Activated CD8-positive, alpha-beta memory T cell treated with anti-CD3 and anti-CD28 coated beads, Interleukin-2, amount 10 ng/mL, durations not matched to agents 7 days and 5 days (primary cell): ENCODE data around the gene SLC11A1. TPM values are rescaled to one million over a fixed set of nuclear protein-coding genes. Genes with fewer than 3 reads are reported as not detected.

Source experiments
- ATAC-seq: fragments of 150-1000 bp; cut with Tn5 transposase; one replicate; pipeline ENCODE4 v1.10.0; 2021; ENCODE audit warnings: moderate library complexity
- CTCF ChIA-PET: fragments of 350-600 bp; sonication (Branson Sonifier 250); formaldehyde crosslinking; loops from one replicate; lab custom pipeline; 2021; ENCODE audit warnings: antibody characterized with exemption; lab: Charles Lee
- DNase-seq: peaks from one replicate; pipeline ENCODE4 v3.0.0-alpha.2; 2020
- H3K27ac Mint-ChIP-seq: one replicate; pipeline ENCODE4 v1.8.0; 2021; ENCODE audit warnings: mild to moderate bottlenecking, mixed read lengths
- H3K27me3 Mint-ChIP-seq: one replicate; pipeline ENCODE4 v1.8.0; 2021; ENCODE audit warnings: mixed read lengths
- H3K36me3 Mint-ChIP-seq: one replicate; pipeline ENCODE4 v1.8.0; 2021; ENCODE audit warnings: mild to moderate bottlenecking, mixed read lengths
- H3K4me1 Mint-ChIP-seq: one replicate; pipeline ENCODE4 v1.8.0; 2021; ENCODE audit warnings: mixed read lengths
- H3K4me3 Mint-ChIP-seq: one replicate; pipeline ENCODE4 v1.8.0; 2021; ENCODE audit warnings: mild to moderate bottlenecking, moderate library complexity, mixed read lengths
- H3K9me3 Mint-ChIP-seq: one replicate; pipeline ENCODE4 v1.8.0; 2022; ENCODE audit warnings: low read depth, mixed read lengths
- total RNA-seq, 2 experiments: library from RNA; stranded (reverse); gene quantifications; one replicate each; pipeline ENCODE4 v1.2.3, GENCODE V29; 2021

The SLC11A1 gene
- total RNA-seq, 2 experiments from 2014 or later: 0.18 to 0.35 TPM

DNA sequence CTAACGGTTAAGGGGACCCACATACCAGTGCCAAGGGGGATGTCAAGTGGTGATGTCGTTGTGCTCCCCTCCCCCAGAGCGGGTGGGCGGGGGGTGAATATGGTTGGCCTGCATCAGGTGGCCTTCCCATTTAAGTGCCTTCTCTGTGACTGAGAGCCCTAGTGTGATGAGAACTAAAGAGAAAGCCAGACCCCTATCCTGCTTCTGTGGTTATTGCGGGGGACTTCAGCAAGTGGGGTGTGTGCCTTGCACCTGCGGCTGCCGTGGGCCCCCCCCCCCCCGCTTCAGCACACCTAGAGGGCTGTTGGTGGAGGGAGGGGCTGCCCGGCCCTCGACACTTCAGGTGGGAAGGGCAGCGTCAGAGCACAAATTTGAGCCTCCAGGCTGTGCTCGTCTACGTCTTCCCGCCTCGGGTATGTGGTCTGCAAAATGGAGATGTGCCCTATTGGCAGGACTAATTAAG is 23.7 kb downstream of the SLC11A1 start:
- H3K4me1 Mint-ChIP-seq: peaks cover 60% of the 10 kb centered on the region
- CTCF ChIA-PET: interaction anchor here (1.1 to 4.5 kb wide), 5 partner anchors 10 to 162 kb away, joined by 4 to 35 read pairs (median 5); partner anchors contain the start of gene USP37
- peak; percentile 71 for DNase-seq

GRCh38 chr2:218406209-218406948 is 24.3 kb downstream of the SLC11A1 start:
- no peaks in the 10 kb centered on the region for H3K27me3 Mint-ChIP-seq
- ATAC-seq (peak; percentile 91), DNase-seq (peak; percentile 97)
- H3K9me3 Mint-ChIP-seq: no peaks in the 10 kb centered on the region
- peak overlapping the region; percentile 65 for H3K4me3 Mint-ChIP-seq
- H3K27ac Mint-ChIP-seq: peak overlapping the region; percentile 89
- CTCF ChIA-PET: interaction anchor here (1.0 to 4.5 kb wide), 12 partner anchors 11 to 253 kb away, joined by 3 to 35 read pairs (median 4); partner anchors contain the start of genes BCS1L, CATIP, USP37 and ZNF142
- peaks cover 14% of the 10 kb centered on the region for H3K36me3 Mint-ChIP-seq
- H3K4me1 Mint-ChIP-seq: peaks cover 60% of the 10 kb centered on the region

More for the DNA sequence above, 23.7 kb downstream of the SLC11A1 start:
- H3K27me3 Mint-ChIP-seq: no peaks in the 10 kb centered on the region
- peak overlapping the region; percentile 88 for H3K27ac Mint-ChIP-seq
- H3K36me3 Mint-ChIP-seq: peaks cover 17% of the 10 kb centered on the region
- H3K4me3 Mint-ChIP-seq: peak overlapping the region; percentile 65
- no peaks in the 10 kb centered on the region for H3K9me3 Mint-ChIP-seq
- ATAC-seq: peak; percentile 45

GRCh38 chr2:218406949-218407618 is 25.0 kb downstream of the SLC11A1 start:
- Mint-ChIP-seq H3K27me3 (no peaks in the 10 kb centered on the region), H3K9me3 (no peaks in the 10 kb centered on the region), H3K4me1 (peaks cover 54% of the 10 kb centered on the region), H3K27ac (peak overlapping the region; percentile 89), H3K36me3 (peaks cover 14% of the 10 kb centered on the region), H3K4me3 (peak overlapping the region; percentile 65)
- CTCF ChIA-PET: interaction anchor here (1.0 to 4.5 kb wide), 9 partner anchors 11 to 252 kb away, joined by 3 to 35 read pairs (median 4); partner anchors contain the start of genes BCS1L, CATIP and ZNF142
- ATAC-seq (peak; percentile 3), DNase-seq (peak; percentile 73)

DNA sequence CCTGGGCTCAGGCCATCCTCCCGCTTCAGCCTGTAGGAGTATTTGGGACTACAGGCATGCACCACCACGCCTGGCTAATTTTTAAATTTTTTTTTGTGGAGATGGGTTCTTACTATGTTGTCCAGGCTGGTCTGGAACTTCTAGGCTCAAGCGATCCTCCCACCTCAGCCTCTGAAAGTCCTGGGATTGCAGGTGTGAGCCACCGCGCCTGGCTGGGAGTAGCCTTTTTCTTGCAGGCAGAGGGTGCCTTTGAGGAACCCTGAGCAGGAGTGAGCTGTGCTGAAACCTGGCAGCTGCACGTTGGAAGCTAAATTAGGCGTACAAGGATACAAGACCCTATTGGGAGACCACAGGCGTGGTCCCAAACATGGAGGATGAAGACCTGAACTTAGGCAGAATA is 25.6 kb downstream of the SLC11A1 start:
- ATAC-seq: no peak

GRCh38 chr2:218418321-218418716 is 36.2 kb downstream of the SLC11A1 start:
- ATAC-seq: no peak
- H3K27ac Mint-ChIP-seq: no peak overlapping the region
- no peaks in the 10 kb centered on the region for H3K4me1 Mint-ChIP-seq
- no peaks in the 10 kb centered on the region for H3K9me3 Mint-ChIP-seq
- no peak overlapping the region for H3K4me3 Mint-ChIP-seq
- no peak for DNase-seq
- no peaks in the 10 kb centered on the region for H3K27me3 Mint-ChIP-seq
- CTCF ChIA-PET: no interaction called here
- H3K36me3 Mint-ChIP-seq: no peaks in the 10 kb centered on the region

More for the DNA sequence above, 25.6 kb downstream of the SLC11A1 start:
- H3K4me1 Mint-ChIP-seq: peaks cover 49% of the 10 kb centered on the region
- no peaks in the 10 kb centered on the region for H3K27me3 Mint-ChIP-seq
- no peak overlapping the region for H3K4me3 Mint-ChIP-seq
- H3K27ac Mint-ChIP-seq: no peak overlapping the region
- CTCF ChIA-PET: interaction anchor here (1.1 to 4.5 kb wide), 2 partner anchors 12 to 15 kb away, joined by 4 to 35 read pairs; no protein-coding TSS in a partner anchor
- H3K9me3 Mint-ChIP-seq: no peaks in the 10 kb centered on the region
- H3K36me3 Mint-ChIP-seq: peaks cover 14% of the 10 kb centered on the region
- no peak for DNase-seq

GRCh38 chr2:218418717-218419458 is 36.8 kb downstream of the SLC11A1 start, which contains the start of gene VIL1:
Gene VIL1 (plus strand): TSS chr2:218419123. CDS start chr2:218423779, 4,656 bp downstream.
- Mint-ChIP-seq H3K36me3 (no peaks in the 10 kb centered on the region), H3K4me1 (no peaks in the 10 kb centered on the region), H3K4me3 (no peak within 1 kb of the TSS), H3K9me3 (no peaks in the 10 kb centered on the region), H3K27me3 (no peaks in the 10 kb centered on the region), H3K27ac (no peak within 1 kb of the TSS)
- CTCF ChIA-PET: no interaction called here
- no peak for DNase-seq
- ATAC-seq: no peak

GRCh38 chr2:218419630-218420216 is 37.6 kb downstream of the SLC11A1 start:
- no peak overlapping the region for H3K4me3 Mint-ChIP-seq
- H3K27ac Mint-ChIP-seq: no peak overlapping the region
- H3K9me3 Mint-ChIP-seq: no peaks in the 10 kb centered on the region
- H3K4me1 Mint-ChIP-seq: no peaks in the 10 kb centered on the region
- no peaks in the 10 kb centered on the region for H3K27me3 Mint-ChIP-seq
- CTCF ChIA-PET: no interaction called here
- ATAC-seq (no peak), DNase-seq (no peak)
- H3K36me3 Mint-ChIP-seq: no peaks in the 10 kb centered on the region

- H3K4me3 Mint-ChIP-seq: no peak overlapping the region
- no peaks in the 10 kb centered on the region for H3K27me3 Mint-ChIP-seq
- CTCF ChIA-PET: no interaction called here
These were observed 39.0 kb downstream of the SLC11A1 start for GRCh38 chr2:218421027-218421426.

DNA sequence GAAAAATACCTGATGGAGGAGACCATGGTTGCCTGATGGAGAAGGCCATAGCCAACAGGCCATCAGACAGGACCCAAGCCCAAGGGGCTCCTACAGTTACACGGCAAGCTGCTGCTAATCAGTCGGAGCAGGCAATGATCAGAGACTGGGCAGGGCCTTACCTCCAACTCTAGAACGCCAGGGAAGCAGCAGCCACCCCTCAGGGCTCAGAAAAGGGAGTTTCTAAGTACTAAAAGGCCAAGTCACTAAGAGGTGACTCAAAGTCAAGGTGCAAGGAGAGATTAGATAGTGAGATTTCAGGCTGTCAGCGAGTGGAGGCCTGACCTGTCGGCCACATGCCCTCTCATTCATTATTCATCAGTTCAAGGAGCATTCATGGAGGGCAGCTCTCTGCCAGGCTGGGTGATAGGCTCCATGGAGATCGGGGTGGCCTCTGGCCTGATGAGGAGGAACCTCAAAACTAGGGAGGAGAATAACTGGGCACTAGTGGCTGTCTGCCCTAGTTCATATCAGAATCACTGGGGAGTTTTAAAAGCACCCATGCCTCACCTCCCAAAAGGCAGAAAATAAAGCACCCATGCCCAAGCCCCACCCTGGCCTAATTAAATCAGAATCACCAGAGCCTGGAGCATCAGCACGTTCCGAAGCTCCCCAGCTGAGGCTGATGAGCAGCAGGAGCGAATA is 40.5 kb downstream of the SLC11A1 start:
- no peak overlapping the region for H3K4me3 Mint-ChIP-seq
- ATAC-seq: no peak
- no peak overlapping the region for H3K27ac Mint-ChIP-seq
- H3K27me3 Mint-ChIP-seq: no peaks in the 10 kb centered on the region
- H3K36me3 Mint-ChIP-seq: no peaks in the 10 kb centered on the region
- no peaks in the 10 kb centered on the region for H3K9me3 Mint-ChIP-seq
- no peak for DNase-seq
- H3K4me1 Mint-ChIP-seq: no peaks in the 10 kb centered on the region
- CTCF ChIA-PET: interaction anchor here (1.3 kb wide), 1 partner anchor 14 kb away, joined by 4 read pairs; no protein-coding TSS in a partner anchor

More at GRCh38 chr2:218421027-218421426, 39.0 kb downstream of the SLC11A1 start:
- H3K9me3 Mint-ChIP-seq: no peaks in the 10 kb centered on the region
- ATAC-seq (no peak), DNase-seq (no peak)
- no peaks in the 10 kb centered on the region for H3K4me1 Mint-ChIP-seq
- no peak overlapping the region for H3K27ac Mint-ChIP-seq
- H3K36me3 Mint-ChIP-seq: no peaks in the 10 kb centered on the region

- H3K36me3 Mint-ChIP-seq: no peaks in the 10 kb centered on the region
- no peak for ATAC-seq
These were observed 41.5 kb downstream of the SLC11A1 start for GRCh38 chr2:218423584-218423983.

GRCh38 chr2:218425531-218425930 is 43.5 kb downstream of the SLC11A1 start:
- ATAC-seq (no peak), DNase-seq (no peak)
- no peak overlapping the region for H3K27ac Mint-ChIP-seq
- no peak overlapping the region for H3K4me3 Mint-ChIP-seq
- no peaks in the 10 kb centered on the region for H3K9me3 Mint-ChIP-seq
- H3K36me3 Mint-ChIP-seq: no peaks in the 10 kb centered on the region
- H3K4me1 Mint-ChIP-seq: peaks cover 9% of the 10 kb centered on the region
- CTCF ChIA-PET: interaction anchor here (0.6 kb wide), 1 partner anchor 58 kb away, joined by 3 read pairs; no protein-coding TSS in a partner anchor
- no peaks in the 10 kb centered on the region for H3K27me3 Mint-ChIP-seq

More at GRCh38 chr2:218423584-218423983, 41.5 kb downstream of the SLC11A1 start:
- no peak for DNase-seq
- H3K27me3 Mint-ChIP-seq: no peaks in the 10 kb centered on the region
- H3K4me1 Mint-ChIP-seq: no peaks in the 10 kb centered on the region
- H3K27ac Mint-ChIP-seq: no peak overlapping the region
- H3K9me3 Mint-ChIP-seq: no peaks in the 10 kb centered on the region
- H3K4me3 Mint-ChIP-seq: no peak overlapping the region
- CTCF ChIA-PET: interaction anchor here (0.6 to 1.3 kb wide), 2 partner anchors 15 to 987 kb away, joined by 3 to 4 read pairs; no protein-coding TSS in a partner anchor

- peaks cover 14% of the 10 kb centered on the region for H3K4me1 Mint-ChIP-seq
- no peak for ATAC-seq
- CTCF ChIA-PET: no interaction called here
These were observed 45.7 kb downstream of the SLC11A1 start for GRCh38 chr2:218427741-218428140.

More at GRCh38 chr2:218427741-218428140, 45.7 kb downstream of the SLC11A1 start:
- no peak overlapping the region for H3K27ac Mint-ChIP-seq
- H3K9me3 Mint-ChIP-seq: no peaks in the 10 kb centered on the region
- DNase-seq: no peak
- no peaks in the 10 kb centered on the region for H3K36me3 Mint-ChIP-seq
- peaks cover 3% of the 10 kb centered on the region for H3K27me3 Mint-ChIP-seq
- H3K4me3 Mint-ChIP-seq: no peak overlapping the region
